HG02973 (cell line): ENCODE data around the gene HES2.
"Not testable (repeated sequence)": the region's sequence is repeated elsewhere in the genome, so short reads cannot be mapped to it uniquely, and the experiment has no call there.

Experiments
- ATAC-seq: cut with Tn5 transposase; IDR thresholded peaks from one replicate; pipeline ENCODE4 v1.9.1; 2021; ENCODE audit warnings: moderate library complexity; ENCODE audit not compliant: unreplicated experiment

The HES2 gene

GRCh38 chr1:6454856-6455751, 35.4 kb upstream of the HES2 start:
- no peak for ATAC-seq

DNA sequence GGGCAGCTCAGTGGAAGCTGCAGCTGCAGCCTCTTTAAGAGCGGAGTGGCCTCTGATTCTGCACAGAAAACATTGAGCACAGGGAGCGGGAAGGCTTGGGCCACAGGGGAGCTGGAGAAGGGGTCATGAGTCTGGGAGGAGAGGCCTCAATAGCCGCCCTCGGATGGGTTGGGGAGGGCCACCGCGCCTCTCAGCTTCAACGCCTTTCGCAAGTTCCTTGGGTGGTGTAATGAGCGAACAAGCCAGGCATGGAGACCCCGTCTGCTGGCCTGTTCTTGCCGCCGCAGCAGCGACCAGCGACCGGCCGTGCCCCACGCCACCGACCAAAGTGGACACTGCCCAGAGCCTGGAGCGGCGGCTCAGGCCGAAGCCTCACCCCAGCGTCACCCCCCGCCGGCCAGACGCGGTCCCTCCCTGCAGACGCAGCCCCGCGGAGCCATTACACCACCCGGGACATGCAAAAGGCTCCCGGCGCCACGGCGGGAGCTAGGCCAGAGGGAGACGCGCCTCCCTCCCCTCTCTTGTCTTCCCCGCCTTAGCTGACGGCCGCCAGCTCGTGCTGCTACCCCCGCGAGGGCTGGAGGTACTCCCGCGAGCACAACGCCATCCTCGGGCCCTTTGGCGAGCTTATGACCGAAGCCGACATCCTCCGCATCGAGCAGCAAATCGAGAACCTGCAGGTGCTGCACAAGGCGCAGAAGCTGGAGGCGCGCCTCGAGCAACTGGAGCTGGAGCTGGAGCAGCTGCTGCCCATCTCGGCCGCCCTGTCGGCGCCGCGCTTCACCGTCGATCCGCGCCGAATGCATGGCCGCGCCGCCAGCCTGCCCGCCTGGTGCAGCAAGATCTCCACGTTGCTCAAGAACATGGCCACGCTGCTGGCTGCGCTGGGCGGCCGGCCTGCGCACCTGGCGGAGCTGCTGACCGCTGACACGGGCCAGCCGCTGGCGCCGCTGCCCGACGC, 34.5 kb upstream of the HES2 start:
- ATAC-seq: not testable (repeated sequence)

GRCh38 chr1:6450943-6451373, 31.2 kb upstream of the HES2 start:
- no peak for ATAC-seq

GRCh38 chr1:6450486-6450885, 30.8 kb upstream of the HES2 start:
- not testable (repeated sequence) for ATAC-seq

DNA sequence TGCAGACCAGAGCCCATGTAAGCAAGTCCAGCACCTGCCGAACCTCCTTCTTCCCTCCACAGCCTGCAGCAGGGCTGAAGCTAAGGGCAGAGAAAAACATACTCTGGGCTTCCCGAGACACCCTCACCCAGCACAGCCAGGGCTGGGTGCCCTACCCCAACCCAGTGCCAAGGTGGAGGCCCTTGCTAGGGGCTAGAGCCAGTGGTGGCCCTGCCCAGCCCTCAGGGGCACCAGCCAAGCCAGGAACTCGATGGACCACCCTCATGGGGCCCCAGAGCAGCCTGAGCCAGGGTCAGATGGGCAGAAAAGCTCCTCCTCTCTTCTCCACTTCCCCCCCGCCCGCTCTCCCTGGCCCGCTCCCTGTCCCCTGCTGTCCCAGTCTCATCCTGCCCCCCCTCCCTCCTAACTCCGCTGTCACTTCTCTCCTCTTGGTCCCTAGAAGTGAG, 30.3 kb upstream of the HES2 start:
- ATAC-seq: no peak

- ATAC-seq: no peak
These were observed 29.3 kb upstream of the HES2 start for GRCh38 chr1:6448749-6449631.

DNA sequence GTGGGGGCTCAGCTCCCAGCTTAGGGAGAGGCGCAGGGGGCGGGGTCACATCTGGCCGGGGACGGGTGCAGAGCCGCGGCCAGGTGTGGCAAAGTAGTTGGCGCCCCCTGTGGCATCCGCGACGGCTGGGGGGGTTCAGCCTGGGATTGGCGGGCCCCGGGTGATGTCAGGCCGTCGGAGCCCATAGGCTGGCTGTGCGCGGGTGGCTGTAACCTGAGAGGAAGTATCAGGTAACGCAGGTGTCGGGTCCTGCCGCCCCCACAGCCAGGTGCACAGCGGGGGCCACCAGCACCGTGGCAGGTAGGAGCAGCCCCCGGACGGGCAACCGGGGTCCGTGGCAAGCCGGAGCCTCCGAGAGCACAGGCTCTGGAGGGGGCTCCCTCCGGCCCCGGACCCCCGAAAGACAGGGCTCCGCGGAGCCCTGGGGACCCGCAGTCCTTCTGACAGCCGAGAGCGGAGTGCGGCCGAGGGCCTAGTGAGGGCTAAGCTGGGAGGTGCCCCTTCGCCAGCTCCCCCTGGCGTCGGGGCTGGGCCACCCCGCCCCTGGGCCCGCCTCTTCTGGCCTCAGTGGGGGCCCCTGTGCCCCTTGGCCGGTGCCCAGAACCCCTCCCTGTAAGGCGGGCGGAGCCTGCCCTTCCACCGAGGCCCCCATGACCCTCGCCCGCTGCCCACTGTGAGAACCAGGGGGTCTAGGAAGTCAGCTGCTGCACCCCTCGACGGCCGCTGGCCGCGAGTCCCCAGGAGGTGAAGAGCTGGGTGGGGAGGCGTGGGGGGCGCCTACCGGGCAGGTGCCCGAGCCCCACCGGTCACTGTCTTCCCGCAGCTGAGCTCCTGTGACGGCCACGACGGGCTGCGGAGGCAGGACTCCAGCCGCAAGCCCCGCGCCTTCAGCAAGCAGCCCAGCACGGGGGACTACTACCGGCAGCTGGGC, 28.4 kb upstream of the HES2 start:
- no peak for ATAC-seq

DNA sequence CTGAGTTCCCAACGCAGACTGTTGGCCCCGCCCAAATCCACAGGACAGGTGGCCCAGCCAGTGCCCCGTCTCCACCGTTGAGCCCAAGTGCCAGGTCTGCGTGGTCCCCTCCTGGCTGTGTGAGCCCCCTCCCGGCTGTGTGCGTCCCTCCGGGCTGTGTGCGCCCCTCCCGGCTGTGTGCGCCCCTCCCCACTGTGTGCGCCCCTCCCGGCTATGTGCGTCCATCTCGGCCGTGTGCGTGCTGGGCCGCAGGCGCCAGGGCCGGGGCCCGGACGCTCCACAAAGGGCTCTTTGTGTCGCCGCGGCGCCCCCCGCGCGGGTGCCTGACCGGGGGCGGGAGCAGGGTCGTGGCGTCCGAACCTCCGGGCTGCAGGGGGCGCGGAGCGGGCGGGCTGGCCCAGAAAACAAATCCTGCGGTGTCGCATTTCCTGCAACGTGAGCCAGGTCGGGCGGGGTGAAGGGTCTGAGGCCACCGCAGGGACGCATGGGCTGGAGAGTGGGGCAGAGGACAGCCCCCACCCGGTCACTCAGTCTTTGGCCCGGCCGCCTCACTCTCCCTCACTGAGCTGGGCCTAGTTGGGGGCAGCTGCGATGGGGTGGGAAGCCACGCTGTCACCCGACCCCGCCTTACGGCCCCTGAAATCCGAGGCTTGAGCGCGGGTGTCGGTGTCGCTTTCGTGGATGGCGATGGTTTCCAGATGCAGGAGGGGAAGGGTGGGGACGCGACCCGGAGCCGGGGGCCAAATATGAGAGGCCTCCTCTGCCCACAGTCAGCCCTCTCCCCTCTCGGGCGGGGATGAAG, 27.5 kb upstream of the HES2 start:
- ATAC-seq: no peak

- no peak for ATAC-seq
These were observed 26.9 kb upstream of the HES2 start for GRCh38 chr1:6446665-6447015.

- not testable (repeated sequence) for ATAC-seq
These were observed 26.2 kb upstream of the HES2 start for GRCh38 chr1:6445929-6446328.

GRCh38 chr1:6445062-6445763, 25.5 kb upstream of the HES2 start:
- ATAC-seq: no peak

DNA sequence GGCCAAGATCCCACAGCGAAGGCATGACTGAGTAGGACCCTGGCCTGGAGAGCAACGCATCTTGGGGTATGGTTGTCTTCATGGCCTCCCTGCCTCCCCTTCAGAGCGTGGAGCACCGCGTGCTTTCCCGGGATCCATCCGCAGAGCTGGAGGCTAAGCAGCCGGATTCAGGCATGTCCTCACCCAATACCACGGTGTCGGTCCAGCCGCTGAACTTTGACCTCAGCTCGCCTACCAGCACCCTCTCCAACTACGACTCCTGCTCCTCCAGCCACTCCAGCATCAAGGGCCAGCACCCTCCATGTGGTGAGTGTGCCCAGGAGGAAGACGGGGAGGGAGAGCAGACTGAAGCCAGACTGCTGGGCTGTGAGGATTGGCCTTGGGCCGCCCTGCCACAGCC, 24.7 kb upstream of the HES2 start:
- ATAC-seq: no peak

GRCh38 chr1:6443339-6444115, 23.8 kb upstream of the HES2 start:
- ATAC-seq: no peak

DNA sequence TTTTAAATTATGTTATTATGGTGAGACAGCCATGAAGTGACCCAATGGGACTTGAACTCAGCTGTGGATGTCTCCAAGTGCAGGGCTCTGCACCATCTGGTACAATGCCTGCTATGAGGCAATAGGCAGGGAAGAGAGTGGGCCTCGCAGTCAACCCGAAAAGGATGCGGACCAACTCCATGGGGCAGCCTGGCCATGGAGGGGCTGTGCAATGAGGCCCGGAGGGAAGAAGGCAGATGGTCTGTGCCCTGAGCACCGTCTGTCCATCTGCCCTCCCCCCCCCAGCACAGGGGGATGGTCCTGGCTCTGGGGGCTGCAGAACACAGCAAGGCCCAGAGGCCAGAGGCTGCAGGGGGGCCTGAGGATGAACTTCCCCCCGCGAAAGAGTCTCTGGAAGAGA, 21.9 kb upstream of the HES2 start:
- no peak for ATAC-seq

DNA sequence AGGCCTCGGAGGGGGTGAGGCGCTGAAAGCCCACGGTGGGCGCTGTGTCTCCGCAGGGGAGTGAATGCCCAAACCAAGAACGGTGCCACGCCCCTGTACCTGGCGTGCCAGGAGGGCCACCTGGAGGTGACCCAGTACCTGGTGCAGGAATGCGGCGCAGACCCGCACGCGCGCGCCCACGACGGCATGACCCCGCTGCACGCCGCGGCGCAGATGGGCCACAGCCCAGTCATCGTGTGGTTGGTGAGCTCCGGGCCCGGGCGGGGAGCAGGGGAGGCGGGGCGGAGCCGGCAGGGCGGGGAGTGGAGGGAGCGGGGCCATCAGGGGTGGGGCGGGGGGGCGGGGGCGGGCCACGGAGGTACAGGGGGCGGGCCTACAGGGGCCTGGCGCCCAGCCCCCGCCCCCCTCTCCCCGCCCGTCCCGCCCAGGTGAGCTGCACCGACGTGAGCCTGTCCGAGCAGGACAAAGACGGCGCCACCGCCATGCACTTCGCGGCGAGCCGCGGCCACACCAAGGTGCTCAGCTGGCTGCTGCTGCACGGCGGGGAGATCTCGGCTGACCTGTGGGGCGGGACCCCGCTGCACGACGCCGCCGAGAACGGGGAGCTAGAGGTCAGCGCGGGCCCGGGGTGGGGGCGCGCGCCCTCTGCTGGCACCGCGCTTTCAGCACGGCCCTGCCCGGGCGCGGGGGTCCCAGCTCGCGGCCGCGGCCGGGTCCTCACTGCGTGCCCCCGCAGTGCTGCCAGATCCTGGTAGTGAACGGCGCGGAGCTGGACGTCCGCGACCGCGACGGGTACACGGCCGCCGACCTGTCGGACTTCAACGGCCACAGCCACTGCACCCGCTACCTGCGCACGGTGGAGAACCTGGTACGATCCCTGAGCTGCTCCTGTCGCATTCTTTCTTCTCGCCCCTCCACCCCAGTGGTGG, 20.7 kb upstream of the HES2 start:
- no peak for ATAC-seq

DNA sequence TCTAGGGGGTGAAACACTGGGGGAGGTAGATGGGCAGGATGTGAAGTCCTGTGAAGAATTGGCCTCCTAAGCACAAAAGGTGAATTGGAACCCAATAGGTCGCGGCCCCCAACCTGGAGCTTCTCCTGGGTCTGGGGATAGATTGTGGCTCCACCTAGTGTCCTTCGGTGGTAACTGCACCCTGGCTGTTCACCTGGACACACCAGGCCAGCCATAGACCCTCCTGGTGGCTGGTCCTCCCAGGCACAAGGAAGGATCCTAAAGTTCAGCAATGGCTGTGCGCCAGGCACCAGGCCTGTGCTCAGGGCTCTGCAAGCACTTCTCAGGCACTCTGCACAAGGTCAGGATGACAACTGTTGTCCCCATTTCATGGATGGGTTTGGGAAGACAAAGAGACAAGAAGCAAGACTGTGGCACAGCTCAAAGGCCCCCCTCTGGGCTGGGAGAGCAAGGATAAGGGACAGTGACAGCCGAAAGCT, 18.4 kb upstream of the HES2 start:
- ATAC-seq: no peak
